Fibroblast of upper back skin (primary cell): ENCODE measurements around the gene TESPA1.

Experiments
- DNase-seq: peaks from one replicate; pipeline ENCODE4 v3.0.0-alpha.2; 2013

TESPA1 gene

DNA sequence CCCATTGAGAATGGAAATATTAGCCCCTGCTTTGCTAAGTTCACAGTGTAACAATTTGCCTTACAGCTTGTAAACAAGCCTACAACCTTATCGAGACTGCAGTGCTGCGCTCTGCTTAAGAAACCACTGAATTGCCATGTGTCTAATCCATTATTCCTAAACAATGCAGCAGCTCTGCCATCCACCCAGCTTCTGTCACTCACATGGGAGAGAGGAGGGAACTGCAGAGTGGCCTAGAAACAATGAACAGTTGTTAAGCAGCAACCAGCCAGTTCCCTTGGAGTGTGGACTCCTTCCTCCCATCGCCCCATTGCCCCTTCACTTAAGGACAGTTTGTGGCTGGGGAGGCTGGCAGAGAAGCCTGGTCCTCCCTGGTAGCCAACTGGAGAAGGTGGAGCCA lies 42.9 kb downstream of the TESPA1 start:
- no peak for DNase-seq

DNA sequence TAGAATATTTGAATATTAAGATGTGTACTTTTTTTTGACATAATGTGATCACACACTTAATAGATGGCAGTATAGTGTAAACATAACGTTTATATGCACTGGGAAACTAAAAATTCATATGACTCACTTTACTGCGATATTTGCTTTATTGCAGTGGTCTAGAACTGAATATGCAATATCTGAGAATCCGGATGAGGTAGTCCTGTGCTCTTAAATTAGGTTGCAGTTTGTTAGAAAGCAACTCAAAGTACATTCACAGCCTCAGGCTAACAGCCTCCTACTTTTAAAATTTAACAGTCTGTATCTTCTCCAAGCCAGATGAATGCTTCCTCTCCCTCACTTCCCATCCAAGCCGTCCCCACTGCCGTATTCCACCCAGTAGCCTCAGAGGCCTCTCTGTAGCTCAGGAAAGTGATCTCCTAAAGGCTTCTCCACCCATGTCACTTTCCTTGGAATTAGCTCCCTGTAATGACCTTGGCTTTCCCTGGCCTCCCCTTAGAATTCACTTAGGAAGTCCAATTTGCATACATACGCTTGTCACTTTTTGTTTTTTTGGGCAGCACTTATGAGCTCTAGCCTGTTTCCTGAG lies 43.7 kb downstream of the TESPA1 start:
- DNase-seq, result no peak

DNA sequence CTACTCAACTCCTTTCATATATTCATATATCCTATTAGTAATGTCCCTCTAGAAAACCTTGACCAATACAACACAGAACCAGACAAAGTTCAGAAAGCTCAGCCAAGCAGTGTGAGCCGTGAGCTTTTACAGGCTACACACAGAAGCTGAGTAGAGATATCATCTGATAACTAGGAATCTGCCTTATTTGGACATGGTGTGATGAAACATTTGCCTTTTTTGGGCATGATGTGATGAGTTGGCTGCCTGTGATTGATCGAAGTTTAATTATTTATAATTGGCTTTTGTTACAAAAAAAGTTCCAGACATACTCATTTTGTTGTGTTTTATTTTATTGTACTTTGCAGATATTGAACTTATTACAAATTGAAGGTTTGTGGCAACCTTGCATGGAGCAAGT lies 46.6 kb downstream of the TESPA1 start:
- no peak for DNase-seq

DNA sequence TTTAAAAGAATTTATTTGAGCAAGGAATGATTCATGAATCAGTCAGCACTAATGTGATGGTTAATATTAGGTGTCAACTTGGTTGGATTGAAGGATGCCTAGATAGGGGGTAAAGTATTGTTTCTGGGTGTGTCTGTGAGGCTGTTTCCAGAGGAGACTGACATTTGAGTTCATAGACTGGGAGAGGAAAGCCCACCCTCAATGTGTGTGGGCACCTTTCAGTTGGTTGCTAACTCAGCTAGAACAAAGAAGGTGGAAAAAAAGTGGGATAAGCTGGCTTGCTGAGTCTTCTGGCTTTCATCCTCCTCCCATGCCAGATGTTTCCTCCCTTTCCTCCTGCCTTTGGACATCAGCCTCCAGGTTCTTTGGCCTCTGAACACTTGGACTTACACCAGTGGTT lies 47.2 kb downstream of the TESPA1 start:
- no peak for DNase-seq

DNA sequence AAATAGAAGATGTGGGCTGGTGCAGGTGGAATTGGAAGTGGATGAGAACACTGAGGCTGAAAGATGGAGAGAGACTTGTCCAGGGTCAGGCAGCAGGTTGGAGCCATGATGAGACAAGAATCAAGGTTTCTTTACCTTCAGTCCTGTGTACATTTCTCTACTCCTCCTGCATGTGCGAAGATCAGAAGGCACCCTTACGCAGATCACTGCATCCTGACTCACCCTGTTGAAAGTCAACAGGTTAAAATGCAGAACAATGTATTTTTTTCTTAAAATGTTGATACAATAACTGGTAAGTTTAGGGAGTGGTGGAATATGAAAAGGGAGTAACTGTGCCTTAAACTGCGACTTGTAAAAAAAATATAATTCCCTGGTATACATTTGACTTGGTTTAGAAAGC lies 47.8 kb downstream of the TESPA1 start:
- no peak for DNase-seq

DNA sequence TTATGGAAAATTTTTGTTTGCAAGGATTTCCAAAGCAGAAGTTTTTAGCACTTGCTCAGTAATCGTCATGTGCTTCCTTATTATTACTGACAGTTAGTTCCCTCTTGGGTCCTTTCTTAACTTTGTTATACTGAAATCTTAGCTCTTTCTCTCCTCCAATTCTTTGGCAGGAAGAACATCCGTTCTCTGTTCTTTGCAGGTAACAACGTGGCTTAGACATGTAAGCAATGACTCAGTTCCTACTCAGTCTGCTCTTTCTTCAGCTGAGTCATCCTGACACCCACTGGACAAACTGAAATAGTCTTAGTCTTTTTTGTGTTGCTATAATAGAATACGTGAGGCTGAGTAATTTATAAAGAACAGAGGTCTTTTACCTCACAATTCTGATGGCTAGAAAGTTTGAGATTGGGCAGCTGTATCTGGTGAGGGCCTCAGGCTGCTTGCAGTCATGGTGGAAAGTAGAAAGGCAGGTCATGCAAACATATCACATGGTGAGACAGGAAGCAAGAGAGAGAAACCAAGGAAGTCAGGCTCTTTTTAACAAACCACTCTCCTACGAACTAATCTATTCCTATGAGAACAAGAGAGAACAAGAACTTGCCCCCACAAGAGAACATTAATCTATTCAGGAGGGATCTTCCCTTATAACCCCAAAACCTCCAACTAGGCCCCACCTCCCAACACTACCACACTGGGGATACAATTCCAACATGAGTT lies 49.2 kb downstream of the TESPA1 start:
- peak; percentile 81 for DNase-seq

DNA sequence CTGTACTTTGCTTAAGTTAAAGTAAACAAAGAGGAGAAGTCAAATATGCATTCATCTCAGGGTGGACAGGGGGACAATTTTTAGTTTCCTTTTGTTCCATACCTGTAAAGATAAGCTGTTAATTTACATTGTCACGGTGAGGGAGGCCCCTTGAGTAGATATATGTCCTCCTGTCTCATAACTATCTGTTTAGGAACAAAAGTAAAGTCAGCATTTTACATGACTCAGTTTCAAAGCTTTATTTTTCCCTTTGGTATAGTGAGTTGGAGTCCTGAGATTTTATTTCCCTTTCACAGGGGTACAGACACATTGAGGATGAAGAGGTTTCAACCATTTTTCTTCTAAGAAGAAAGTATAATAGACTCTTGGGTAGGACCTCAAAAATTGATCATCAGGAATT lies 50.1 kb downstream of the TESPA1 start:
- DNase-seq, result no peak

DNA sequence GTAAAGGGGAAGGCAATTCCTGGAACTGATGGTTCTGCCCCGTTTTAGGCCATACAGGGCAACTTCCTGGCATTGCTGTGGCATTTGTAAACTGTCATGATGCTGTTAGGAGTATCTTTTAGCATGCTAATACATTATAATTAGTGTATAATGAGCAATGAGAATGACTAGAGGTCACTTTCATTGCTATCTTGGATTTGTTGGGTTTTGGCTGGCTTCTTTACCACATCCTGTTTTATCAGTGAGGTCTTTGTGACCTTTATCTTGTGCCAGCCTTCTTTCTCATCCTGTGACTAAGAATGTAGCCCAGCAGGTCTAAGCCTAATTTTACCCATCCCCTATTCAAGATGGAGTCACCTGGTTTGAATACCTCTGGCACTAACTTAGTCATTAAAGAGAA lies 51.2 kb downstream of the TESPA1 start:
- peak; percentile 13 for DNase-seq

DNA sequence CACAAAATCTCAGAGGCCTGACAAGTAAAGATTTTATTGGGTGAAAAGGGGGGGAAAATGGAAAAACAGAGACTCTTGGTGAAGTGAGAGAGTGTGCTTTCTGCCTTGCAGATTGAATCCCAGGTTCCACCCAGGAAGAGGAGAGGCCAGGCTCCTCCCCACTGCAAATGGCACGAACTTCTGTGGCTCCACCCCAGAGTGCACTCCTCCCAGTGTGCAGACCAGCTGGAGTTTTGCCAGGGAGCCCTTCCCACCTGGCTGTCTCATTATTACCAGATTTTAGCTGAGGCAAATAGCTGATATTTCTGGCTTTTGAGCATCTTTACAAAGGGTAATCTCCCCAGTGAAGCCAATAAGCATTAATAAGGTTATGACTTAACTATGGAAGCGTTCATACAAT lies 51.9 kb downstream of the TESPA1 start:
- DNase-seq, result peak; percentile 1

DNA sequence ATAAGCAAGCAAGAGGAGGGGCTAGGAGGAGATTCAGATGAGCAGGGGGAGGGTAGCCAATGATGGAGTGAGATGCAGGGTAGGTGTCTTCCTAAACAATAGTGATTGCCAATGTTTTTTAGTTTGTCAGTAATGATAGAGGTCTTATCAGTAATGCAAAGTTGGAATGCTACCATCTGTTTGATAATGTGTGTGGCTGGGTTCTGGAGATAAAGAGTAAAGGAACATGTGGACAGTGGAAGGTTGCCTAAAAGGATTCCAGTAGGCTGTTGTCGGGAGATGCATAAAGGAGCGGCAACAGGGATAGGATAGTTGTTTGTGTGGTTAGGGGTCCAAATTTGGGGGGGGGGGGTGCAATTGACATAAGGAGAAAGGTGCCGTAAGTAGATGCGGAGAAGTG lies 52.5 kb downstream of the TESPA1 start:
- no peak for DNase-seq

DNA sequence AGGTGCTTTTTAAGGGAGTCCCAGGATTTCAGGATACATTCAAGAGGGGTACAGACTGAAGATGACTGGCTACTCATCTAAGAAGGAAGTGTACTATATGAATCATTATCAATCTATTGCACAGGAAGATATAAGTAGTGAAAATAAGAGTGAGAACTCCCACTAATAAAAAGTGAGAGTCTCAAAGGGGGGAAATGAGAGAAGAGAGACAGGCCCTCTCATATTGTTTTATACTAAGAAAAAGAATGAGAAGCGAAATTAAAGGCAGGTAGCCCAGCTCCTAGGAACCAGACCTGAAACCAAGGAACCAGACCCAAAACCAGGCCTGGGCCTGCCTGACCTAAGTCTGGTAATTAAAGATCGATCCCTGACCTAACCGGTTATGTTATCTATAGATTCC lies 54.6 kb downstream of the TESPA1 start:
- DNase-seq, result no peak

DNA sequence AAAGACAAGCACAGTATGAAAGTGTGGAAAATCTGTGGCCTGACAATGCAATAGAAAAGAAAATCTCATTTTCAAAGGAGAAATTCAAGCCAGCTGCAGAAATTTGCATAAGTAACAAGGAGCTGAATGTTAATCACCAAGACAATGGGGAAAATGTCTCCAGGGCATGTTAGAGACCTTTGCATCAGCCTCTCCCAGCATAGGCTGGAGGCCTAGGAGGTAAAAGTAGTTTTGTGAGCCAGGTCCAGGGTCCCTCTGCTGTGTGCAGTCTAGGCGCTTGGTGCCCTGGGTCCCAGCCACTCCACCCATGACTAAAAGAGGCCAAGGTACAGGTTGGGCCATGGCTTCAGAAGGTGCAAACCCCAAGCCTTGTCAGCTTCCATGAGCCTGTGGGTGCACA lies 58.3 kb downstream of the TESPA1 start:
- no peak for DNase-seq

DNA sequence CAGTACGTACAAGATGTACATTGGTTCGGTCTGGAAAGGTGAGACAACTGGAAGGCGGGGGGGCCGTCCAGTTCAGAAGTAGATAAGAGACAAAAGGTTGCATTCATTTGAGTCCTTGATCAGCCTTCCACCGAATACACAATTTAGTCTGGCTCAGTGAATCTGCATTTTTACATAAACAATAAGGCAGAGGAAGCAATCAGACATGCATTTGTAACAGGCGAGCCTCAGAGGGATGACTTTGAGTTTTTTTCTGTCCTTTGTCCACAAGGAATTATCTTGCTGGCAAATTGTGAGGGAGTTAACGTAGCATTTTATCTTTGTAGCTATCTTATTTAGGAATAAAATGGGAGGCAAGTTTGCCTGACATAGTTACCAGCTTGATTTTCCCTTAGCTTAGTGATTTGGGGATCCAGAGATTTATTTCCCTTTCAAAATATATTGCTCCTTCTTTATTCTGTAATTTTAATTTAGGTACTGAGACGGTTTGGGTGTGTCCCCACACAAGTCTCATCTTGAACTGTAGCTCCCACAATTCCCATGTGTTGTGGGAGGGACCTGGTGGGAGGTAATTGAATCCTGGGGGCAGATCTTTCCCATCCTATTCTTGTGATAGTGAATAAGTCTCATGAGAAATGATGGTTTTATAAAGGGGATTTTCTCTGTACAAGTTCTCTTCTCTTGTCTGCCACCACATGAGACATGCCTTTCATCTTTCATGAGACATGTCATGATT lies 59.4 kb downstream of the TESPA1 start:
- no peak for DNase-seq

DNA sequence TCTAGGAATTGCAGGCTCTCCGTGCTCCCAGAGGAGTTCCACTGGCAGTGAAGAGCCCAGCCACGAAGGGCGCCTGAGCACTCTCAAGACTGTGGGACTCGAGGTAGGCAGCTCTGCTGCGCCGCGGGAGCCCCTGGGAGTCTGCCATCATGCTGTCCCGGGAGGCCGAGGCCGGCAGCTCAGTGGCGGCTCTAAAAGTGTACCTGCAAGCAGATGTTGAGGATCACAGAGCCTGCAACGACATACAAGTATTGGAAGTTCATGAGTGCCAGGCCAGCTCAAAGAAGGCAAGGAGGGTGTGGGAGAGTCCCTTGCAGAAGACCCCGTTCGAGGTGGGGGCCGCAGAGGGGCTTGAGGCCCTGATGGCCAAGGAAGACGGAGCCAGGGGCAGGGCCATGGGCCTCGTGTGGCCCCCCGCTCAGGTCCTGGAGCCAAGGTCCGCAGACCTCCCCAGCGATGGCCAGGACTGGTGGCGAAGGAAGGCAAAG lies 67.5 kb downstream of the TESPA1 start:
- DNase-seq, result no peak
